GM21786 (cell line): ENCODE measurements around the gene ECEL1.

Source experiments
- ATAC-seq: cut with Tn5 transposase; IDR thresholded peaks from one replicate; pipeline ENCODE4 v1.9.1; 2021; ENCODE audit not compliant: unreplicated experiment

Gene ECEL1

GRCh38 chr2:232502511-232502910, 14.9 kb upstream of the ECEL1 start:
- no peak for ATAC-seq

GRCh38 chr2:232501794-232502390, 14.3 kb upstream of the ECEL1 start:
- no peak for ATAC-seq

GRCh38 chr2:232501331-232501771, 13.7 kb upstream of the ECEL1 start:
- ATAC-seq, result no peak

- no peak for ATAC-seq
Observed at GRCh38 chr2:232498452-232498851, 10.8 kb upstream of the ECEL1 start.

GRCh38 chr2:232497348-232497747, 9.7 kb upstream of the ECEL1 start:
- no peak for ATAC-seq

- no peak for ATAC-seq
Observed at GRCh38 chr2:232496501-232497270, 9.1 kb upstream of the ECEL1 start.

GRCh38 chr2:232495292-232495691, 7.7 kb upstream of the ECEL1 start:
- no peak for ATAC-seq

GRCh38 chr2:232494542-232494941, 6.9 kb upstream of the ECEL1 start:
- ATAC-seq, result no peak

GRCh38 chr2:232493701-232494474, 6.3 kb upstream of the ECEL1 start:
- ATAC-seq, result no peak

GRCh38 chr2:232492963-232493700, 5.5 kb upstream of the ECEL1 start:
- ATAC-seq, result no peak

- no peak for ATAC-seq
Observed at GRCh38 chr2:232492236-232492848, 4.7 kb upstream of the ECEL1 start.

- no peak for ATAC-seq
Observed at GRCh38 chr2:232491139-232491780, 3.6 kb upstream of the ECEL1 start.

- no peak for ATAC-seq
Observed at GRCh38 chr2:232490221-232491138, 2.8 kb upstream of the ECEL1 start.

- ATAC-seq, result no peak
Observed at GRCh38 chr2:232489516-232490220, 2.0 kb upstream of the ECEL1 start.

- ATAC-seq, result no peak
Observed at GRCh38 chr2:232488721-232489300, 1.2 kb upstream of the ECEL1 start.

- ATAC-seq, result no peak
Observed at GRCh38 chr2:232488097-232488711, 570 bp upstream of the ECEL1 start.

GRCh38 chr2:232486558-232487384, 863 bp downstream of the ECEL1 start:
- no peak for ATAC-seq
